ENCODE measurements around the gene DNAJC6.

The DNAJC6 gene

DNA sequence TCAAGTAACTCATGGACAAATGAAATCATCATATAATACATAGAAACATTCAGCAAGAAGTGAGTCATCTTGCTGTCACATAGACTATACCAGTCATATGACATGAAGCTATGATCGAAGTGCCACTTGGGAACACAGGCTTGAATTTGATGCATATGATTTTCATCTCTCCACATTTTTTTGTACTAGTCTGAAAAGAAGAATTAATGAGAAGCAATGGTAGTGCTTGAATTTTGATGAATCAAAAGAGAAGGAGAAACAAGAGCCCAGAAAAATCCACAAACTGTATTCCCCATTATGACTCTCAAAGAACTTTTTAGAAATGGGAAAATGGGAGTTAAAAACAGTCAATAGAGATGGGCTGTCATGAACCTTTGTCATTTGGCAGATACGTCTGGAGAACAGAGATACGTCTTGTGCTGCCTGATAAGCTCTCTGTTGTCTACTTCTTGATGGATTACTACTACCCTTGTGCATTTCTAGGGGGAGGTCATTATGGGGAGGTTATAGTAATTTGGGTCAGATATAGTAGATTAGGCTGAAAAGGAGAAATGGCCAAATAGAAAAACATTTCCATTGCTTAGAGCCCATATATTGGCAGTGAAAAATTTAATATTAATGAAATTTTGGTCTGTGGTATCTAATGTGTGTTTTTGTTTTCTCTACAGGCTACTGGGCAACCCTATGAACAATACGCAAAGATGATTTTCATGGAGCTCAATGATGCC, 103.1 kb downstream of the DNAJC6 start:
- no peak for DNase-seq

DNA sequence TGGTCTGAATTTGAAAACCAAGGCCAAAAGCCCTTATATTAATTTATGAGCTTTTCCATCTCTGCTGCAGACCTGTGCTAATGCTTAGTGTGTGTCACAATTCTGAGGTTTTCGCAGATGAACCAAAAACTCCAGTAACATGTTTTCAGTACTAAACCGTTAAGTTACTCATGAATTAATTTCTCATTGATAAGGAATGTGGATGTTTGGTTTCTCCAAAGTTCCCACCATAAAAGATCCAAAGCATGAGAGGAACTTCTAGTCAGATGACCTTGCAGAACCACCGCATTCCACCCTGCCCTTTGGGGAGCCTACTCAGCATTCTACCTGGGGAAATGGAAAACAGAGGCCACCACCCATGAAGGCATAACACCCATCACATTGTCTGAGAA, 103.6 kb downstream of the DNAJC6 start:
- no peak for DNase-seq

DNA sequence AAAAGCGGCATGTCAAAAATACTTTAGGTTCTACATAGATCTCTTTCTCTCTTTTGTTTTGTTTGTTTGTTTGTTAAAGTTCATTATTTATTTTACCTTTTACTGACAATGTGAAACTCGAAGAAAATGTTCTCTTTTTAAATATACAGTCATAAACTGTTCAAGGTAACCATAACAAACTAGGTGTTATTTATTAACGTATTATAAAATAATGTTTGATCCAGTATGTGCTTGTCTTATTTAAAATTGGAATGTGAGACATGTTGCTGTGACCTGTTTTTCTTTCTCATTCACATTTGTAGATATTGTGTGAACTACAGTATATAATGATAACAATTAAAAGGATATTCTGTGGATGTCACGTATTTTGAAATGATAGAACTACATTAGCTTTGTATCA, 105.2 kb downstream of the DNAJC6 start:
- DNase-seq = no peak

GRCh38 chr1:65416767-65417166, 107.4 kb downstream of the DNAJC6 start:
- DNase-seq = no peak

GRCh38 chr1:65417729-65418128, 108.4 kb downstream of the DNAJC6 start:
- no peak for DNase-seq

DNA sequence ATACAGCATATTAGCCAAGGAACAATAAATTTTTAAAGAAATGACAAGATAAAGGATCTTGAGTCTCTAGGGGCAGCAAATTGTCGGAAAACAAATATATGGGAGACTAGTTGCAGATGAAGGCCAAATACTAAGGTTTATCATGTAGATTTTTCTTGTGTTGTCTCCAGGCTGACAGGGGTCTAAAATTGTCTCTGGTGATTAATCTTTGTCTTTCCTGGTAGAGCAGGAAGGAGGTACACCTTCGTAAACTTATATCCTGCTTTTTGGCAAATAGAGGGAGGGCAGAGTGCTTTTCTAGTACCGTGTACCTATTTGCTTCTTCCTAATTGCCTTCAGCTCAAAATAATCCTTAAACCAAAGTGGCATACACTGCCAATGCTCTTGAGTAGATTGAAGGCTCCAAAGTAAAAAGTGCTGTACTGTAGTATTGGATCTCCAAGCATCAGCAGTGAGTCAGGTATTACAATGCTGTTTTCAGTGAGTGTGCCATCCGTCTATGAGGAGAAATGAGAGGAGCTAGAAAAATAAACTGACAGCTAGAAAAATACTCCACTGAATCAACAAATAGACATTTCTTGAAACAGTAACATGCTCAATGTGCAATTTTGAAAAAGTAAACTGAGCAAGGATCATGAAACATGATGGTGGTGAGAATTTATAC, 109.3 kb downstream of the DNAJC6 start:
- DNase-seq = no peak

GRCh38 chr1:65419681-65420589, 110.6 kb downstream of the DNAJC6 start:
- DNase-seq = peak; percentile 98 to 99

GRCh38 chr1:65420590-65421350, 111.4 kb downstream of the DNAJC6 start, which contains the start of the genes LEPR and LEPROT:
TSS of gene LEPR (plus strand) at chr1:65420668. CDS start at chr1:65565566, 144,898 bp downstream.
TSS of gene LEPROT (plus strand) at chr1:65420668. CDS start at chr1:65420725, 57 bp downstream.
- no peak for DNase-seq

GRCh38 chr1:65421351-65422025, 112.1 kb downstream of the DNAJC6 start:
- DNase-seq = no peak

DNA sequence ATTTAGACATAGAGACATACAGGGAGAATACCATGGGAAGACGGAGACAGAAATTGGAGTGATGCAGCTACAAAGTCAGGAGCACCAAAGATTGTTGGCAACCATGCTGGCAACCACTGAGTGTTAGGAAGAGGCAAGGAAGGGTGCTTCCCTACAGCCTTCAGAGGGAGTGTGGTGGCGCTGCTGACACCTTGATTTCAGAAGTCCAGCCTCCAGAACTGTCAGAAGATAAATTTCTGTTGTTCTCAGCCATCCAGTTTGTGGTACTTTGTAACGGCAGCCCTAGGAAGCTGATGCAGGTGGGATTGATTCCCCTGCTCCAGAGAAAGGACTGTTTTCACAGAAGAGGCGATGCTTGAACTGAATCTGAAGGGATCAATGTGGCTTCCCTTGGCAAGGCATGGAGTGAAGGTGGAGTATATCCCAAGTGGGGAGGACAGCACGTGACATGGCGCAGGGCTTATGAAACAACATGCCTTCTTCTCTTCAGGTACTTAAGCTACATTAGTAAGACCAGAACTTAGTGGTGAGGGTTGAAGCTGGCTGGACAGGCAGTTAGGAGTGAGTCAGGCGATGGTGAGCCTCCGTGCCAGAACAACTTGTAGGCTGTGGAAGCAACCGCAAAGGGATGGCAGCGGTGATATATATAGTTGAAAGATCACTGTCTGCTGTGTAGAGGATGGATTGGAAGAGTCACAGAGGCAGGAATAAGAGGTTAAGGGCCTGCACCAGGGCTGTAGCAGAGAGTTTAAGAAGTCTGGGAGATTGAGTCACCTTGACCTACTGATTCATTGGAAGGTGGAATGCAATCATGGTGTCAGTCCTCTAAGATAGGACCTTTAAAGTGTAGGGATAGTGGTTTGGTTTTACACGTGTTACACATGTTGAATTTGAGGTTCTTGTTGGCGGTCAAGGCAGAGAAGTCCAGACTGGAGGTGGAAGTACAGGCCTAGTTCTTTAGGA, 113.2 kb downstream of the DNAJC6 start:
- DNase-seq = no peak

GRCh38 chr1:65423884-65424572, 114.7 kb downstream of the DNAJC6 start:
- DNase-seq = no peak

GRCh38 chr1:65424573-65424889, 115.2 kb downstream of the DNAJC6 start:
- DNase-seq = no peak

GRCh38 chr1:65425006-65425405, 115.7 kb downstream of the DNAJC6 start:
- no peak for DNase-seq

DNA sequence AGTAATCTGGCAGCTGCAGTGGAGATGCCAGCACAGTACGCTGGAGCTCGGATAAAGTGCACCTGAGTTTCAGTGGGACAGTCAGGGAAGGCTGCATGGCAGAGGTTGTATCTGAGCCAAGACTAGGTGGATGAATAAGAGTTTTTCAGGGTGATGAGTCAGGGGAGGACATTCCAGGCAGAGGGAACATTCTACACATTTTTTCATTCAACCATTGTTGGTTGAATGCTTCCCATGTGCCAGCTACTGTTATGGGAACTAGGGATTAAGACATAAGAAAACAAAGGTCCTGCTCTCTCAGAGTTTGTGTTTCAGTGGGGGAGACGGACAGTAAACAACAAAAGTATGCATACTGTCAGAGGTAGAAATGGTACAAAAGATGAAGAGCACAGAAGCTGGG, 116.4 kb downstream of the DNAJC6 start:
- no peak for DNase-seq

GRCh38 chr1:65429078-65429477, 119.7 kb downstream of the DNAJC6 start:
- no peak for DNase-seq

GRCh38 chr1:65429806-65430205, 120.5 kb downstream of the DNAJC6 start:
- DNase-seq = no peak

GRCh38 chr1:65431111-65431705, 121.9 kb downstream of the DNAJC6 start:
- DNase-seq = no peak

GRCh38 chr1:65432918-65433317, 123.6 kb downstream of the DNAJC6 start:
- DNase-seq = no peak

DNA sequence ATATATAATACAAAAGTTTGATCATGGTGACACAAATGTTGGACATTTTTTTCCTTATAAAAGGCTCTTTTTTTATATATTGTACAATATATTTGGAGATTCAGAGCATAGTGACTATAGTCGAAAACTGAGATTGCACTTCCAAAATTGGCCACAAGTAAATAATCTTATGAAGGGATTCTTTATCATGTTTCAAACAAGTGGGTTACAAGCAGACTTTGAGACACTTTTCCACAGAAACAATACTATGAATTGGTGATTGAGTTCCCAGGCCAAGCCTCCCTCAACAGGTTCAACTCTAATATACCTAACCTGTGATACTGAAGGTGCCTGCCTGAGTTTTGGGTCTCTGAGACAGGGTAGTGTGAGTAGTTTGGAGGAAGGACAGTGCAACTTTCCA, 124.9 kb downstream of the DNAJC6 start:
- DNase-seq = no peak

- DNase-seq = no peak
These were observed 125.4 kb downstream of the DNAJC6 start for GRCh38 chr1:65434760-65435159.

Measured in activated CD4-positive, alpha-beta T cell treated with anti-CD3 and anti-CD28 coated beads for 4 hours (primary cell).